Activated CD4-positive, alpha-beta T cell treated with anti-CD3 and anti-CD28 coated beads for 36 hours (primary cell): ENCODE data around the gene MGLL. TPM values are rescaled to one million over a fixed set of nuclear protein-coding genes. Genes with fewer than 3 reads are reported as not detected.

Experiments
- ATAC-seq: fragments of 200-7000 bp; cut with Tn5 transposase; one replicate; pipeline ENCODE4 v1.10.0; 2021; ENCODE audit warnings: mild to moderate bottlenecking, moderate library complexity
- CTCF ChIA-PET: fragments of 350-600 bp; sonication (Branson Sonifier 250); formaldehyde crosslinking; loops from one replicate; lab custom pipeline; 2021; ENCODE audit warnings: antibody characterized with exemption; lab: Charles Lee
- POLR2A ChIA-PET: fragments of 350-600 bp; sonication (Branson Sonifier 250); formaldehyde crosslinking; loops from one replicate; lab custom pipeline; 2021; ENCODE audit warnings: antibody characterized with exemption, inconsistent platforms; lab: Charles Lee
- DNase-seq: peaks from one replicate; pipeline ENCODE4 v3.0.0-alpha.2; 2020
- H3K27ac Mint-ChIP-seq: one replicate; pipeline ENCODE4 v1.8.0; 2021; ENCODE audit warnings: mixed read lengths
- H3K27me3 Mint-ChIP-seq: one replicate; pipeline ENCODE4 v1.8.0; 2021; ENCODE audit warnings: mixed read lengths
- H3K36me3 Mint-ChIP-seq: one replicate; pipeline ENCODE4 v1.8.0; 2021; ENCODE audit warnings: low read depth, mixed read lengths
- H3K4me1 Mint-ChIP-seq: one replicate; pipeline ENCODE4 v1.8.0; 2021; ENCODE audit warnings: mixed read lengths
- H3K4me3 Mint-ChIP-seq: one replicate; pipeline ENCODE4 v1.8.0; 2021; ENCODE audit warnings: mild to moderate bottlenecking, moderate library complexity, mixed read lengths
- H3K9me3 Mint-ChIP-seq: one replicate; pipeline ENCODE4 v1.8.0; 2021; ENCODE audit warnings: low read depth, mixed read lengths
- intact Hi-C, 2 experiments: fragments of 100-400 bp; cut with DNase I in 1 of 2; cut with micrococcal nuclease in 1 of 2; formaldehyde crosslinking; loops; one replicate each; pipeline versions ENCODE4 v1.14.2 to v1.15.1; 2022 to 2024; cut with DNase I, micrococcal nuclease
- total RNA-seq, 2 experiments: library from RNA; stranded (reverse); gene quantifications; one replicate each; pipeline ENCODE4 v1.2.3, GENCODE V29; 2021

Gene MGLL
- total RNA-seq, 2 experiments from 2014 or later = 0.49 to 0.50 TPM

DNA sequence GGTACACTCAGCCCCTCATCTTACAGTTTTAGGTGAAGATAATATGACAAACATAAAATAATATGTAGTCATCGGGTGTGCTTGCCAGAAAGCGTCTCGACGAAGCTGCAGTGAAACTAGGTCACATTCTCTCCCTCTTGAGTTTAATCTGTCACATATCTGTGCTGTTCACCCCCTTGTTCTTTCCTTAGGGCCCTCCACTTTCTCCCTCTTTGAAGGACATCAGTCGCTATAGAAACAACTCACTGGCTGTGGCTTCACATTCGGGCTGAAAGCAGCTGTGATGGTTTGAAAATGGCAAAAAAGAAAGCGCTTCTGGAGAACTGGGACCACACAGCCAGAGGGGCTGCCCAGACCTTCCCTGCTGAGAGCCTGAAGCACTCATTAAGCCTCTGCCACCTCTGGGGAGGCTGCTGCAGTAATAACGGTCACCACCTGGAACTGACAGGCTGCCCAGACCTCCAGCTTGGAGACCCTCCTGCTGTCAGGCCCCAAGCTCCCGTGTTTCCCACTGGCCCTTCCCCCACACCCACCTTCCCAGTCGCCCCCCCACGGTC lies 99.2 kb downstream of the MGLL start:
- DNase-seq = no peak
- Mint-ChIP-seq H3K27ac (no peak overlapping the region), H3K9me3 (no peaks in the 10 kb centered on the region), H3K4me3 (no peak overlapping the region), H3K4me1 (no peaks in the 10 kb centered on the region), H3K27me3 (peaks cover 2% of the 10 kb centered on the region), H3K36me3 (no peaks in the 10 kb centered on the region)
- ChIA-PET POLR2A (no interaction called here), CTCF (no interaction called here)
- no peak for ATAC-seq
- intact Hi-C loops = no loop called here

DNA sequence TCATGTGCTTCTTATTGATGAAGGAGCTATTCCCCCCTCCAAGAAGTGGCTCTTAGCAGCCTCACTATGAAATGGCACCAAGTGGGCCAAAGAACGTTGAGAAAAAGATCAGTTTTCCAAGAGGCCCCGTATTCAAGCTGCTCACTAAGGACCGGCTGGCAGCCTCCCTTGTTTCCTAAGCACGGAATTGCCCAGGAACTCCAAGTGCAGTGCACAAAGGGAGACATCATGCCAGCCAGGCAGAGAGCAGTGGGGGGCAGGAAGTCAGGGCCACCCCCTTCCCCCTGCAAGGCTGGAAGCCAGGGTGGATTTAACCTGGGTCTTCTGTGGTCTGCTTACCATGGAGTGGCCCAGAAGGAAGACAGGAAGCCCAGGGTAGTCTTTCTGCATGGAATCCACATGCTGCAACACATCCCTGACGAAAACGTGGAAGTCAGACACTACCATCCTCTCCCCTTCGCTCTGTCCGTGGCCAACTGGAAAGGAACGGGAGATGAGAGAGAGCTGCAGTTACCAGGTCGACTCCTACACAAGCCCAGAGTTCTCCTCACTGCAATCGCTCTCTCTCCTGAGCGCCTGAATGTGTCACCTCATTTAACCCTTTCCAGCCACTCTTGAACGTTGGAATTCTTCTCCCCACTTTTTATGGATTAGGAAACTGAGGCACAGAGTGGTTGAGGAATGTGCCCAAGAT lies 100.1 kb downstream of the MGLL start:
- Mint-ChIP-seq H3K27me3 (peaks cover 2% of the 10 kb centered on the region), H3K27ac (no peak overlapping the region), H3K4me3 (no peak overlapping the region), H3K4me1 (no peaks in the 10 kb centered on the region), H3K36me3 (no peaks in the 10 kb centered on the region), H3K9me3 (no peaks in the 10 kb centered on the region)
- intact Hi-C loops = no loop called here
- ChIA-PET CTCF (interaction anchor here (1.1 kb wide), 1 partner anchor 10 kb away, joined by 3 read pairs; no protein-coding TSS in a partner anchor), POLR2A (no interaction called here)
- DNase-seq = no peak
- no peak for ATAC-seq

DNA sequence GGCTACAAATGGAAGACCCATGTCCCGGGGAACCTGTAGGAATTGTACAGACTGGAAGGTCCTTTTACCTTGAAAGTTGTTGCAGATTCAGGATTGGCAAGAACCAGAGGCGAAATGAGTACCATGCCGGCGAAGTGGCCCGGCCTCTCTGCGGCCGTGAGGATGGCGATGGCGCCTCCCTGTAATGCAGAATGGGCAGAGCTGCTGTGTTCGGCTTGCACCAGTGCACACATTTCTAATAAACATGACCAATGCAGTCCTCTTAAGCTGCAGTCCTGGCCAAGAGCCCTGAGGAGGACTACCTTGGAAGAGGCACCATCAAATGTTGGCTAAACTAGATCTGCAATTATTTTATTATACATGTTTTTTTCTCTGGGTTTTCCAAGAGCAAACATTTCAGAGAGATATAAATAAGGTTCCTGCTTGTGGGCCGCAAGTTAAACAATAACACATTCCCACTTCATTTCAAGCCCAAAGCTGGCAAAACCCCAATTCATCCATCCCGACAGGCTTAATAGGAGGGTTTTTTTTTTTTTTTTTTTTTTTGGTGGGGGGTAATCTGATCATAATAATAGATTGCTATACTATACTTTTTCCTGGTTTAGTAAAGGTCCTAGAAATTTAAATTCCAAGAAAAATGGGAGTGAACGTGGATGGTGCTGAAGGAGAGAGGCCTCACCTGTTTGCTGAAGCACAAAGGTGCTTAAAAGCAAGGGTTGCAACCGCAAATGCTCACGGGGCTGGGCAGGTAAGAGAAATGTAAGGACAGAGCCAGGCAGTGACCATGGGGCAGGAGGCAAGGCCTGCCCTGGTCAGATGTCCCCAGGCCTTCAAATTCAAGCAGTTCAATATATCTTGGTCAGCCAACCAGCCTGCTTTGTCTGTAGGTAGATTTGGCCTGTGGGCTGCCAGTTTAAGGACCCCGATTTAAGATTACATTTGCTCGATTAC lies 101.1 kb downstream of the MGLL start:
- ATAC-seq = no peak
- CTCF ChIA-PET = interaction anchor here (1.1 kb wide), 1 partner anchor 9 kb away, joined by 3 read pairs; no protein-coding TSS in a partner anchor
- Mint-ChIP-seq H3K27me3 (peaks cover 2% of the 10 kb centered on the region), H3K36me3 (no peaks in the 10 kb centered on the region), H3K9me3 (no peaks in the 10 kb centered on the region), H3K4me1 (no peaks in the 10 kb centered on the region), H3K27ac (no peak overlapping the region), H3K4me3 (no peak overlapping the region)
- POLR2A ChIA-PET = no interaction called here
- DNase-seq = no peak
- intact Hi-C loops = no loop called here

DNA sequence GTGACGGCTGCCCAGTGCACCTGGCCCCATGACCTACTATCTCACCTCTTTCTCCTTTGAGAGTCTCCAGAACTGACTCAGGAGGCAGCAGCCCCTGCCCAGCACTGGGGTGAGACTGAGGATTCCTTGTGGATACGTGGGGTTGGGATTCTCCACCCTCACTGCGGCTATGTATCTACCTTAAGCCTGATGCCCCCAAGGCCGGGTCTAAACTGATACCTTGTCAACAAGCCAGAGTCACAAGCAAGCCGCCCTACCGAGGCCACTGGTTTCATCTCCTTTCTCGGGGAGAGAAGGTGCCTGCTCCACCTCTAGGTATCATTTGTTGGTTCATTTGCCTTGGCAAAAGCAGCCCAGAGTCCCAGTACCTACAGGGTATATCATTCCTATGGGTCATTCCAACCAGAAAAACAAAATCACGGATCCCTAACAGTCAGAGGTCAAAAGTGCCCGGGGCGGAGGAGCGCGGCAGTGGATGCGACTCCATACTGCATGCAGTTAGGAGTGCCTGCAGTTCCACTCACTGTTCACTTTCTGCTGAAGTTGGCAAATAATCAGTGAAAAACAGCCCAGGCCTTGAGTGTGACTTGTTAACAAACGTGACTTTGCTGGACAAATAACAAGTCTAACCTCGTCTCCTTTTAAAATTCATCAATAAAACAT lies 102.0 kb downstream of the MGLL start:
- no peaks in the 10 kb centered on the region for H3K4me1 Mint-ChIP-seq
- no peak for DNase-seq

DNA sequence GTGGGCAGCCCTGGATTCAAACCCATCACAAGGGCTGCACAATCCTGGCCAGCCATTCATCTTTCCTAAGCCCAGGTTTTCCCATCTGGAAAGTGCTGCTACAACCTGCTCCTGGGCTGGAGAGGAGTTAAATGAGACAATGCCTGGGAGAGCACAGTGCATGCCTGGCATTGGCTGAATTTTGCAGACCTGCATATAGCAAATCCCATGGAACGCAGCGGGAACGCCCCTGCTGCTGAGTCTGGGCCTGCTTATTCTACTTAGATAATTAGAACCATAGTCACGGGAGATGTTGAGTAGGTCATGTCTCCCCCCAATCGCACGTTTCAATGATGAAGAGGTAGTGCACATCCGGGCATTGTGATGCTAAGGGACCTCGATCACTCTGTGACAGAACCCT lies 102.9 kb downstream of the MGLL start:
- Mint-ChIP-seq H3K4me3 (no peak overlapping the region), H3K9me3 (no peaks in the 10 kb centered on the region), H3K27me3 (no peaks in the 10 kb centered on the region), H3K4me1 (no peaks in the 10 kb centered on the region), H3K27ac (no peak overlapping the region), H3K36me3 (no peaks in the 10 kb centered on the region)
- ChIA-PET CTCF (no interaction called here), POLR2A (no interaction called here)
- intact Hi-C loops = no loop called here
- ATAC-seq = no peak
- no peak for DNase-seq

More for the DNA sequence above, 102.0 kb downstream of the MGLL start:
- no peak overlapping the region for H3K4me3 Mint-ChIP-seq
- H3K9me3 Mint-ChIP-seq = no peaks in the 10 kb centered on the region
- no peak for ATAC-seq
- intact Hi-C loops = no loop called here
- H3K27ac Mint-ChIP-seq = no peak overlapping the region
- H3K36me3 Mint-ChIP-seq = no peaks in the 10 kb centered on the region
- ChIA-PET POLR2A (no interaction called here), CTCF (no interaction called here)
- peaks cover 2% of the 10 kb centered on the region for H3K27me3 Mint-ChIP-seq

DNA sequence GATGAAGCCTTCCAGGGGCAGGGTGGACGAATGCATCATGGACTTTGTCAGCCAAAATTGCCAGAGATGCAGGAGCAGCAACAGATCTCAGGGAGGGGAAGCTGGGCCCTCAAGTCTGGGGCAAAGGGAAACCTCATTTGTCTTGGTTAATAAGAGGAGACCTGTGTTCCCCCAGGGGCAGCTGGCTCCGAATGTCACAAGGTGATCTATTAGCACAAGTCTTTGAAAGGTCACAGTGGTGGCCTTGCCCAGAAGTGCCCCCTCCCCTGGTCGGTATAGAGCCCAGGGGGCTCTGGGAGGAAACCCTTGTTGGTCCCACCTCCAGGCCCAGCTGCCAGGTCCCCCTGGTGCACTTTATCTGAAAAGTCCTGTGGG lies 103.4 kb downstream of the MGLL start:
- ATAC-seq (no peak), DNase-seq (no peak)
- H3K9me3 Mint-ChIP-seq = no peaks in the 10 kb centered on the region
- no peaks in the 10 kb centered on the region for H3K27me3 Mint-ChIP-seq
- H3K36me3 Mint-ChIP-seq = no peaks in the 10 kb centered on the region
- no peaks in the 10 kb centered on the region for H3K4me1 Mint-ChIP-seq
- ChIA-PET POLR2A (no interaction called here), CTCF (no interaction called here)
- intact Hi-C loops = no loop called here
- H3K27ac Mint-ChIP-seq = no peak overlapping the region
- no peak overlapping the region for H3K4me3 Mint-ChIP-seq

DNA sequence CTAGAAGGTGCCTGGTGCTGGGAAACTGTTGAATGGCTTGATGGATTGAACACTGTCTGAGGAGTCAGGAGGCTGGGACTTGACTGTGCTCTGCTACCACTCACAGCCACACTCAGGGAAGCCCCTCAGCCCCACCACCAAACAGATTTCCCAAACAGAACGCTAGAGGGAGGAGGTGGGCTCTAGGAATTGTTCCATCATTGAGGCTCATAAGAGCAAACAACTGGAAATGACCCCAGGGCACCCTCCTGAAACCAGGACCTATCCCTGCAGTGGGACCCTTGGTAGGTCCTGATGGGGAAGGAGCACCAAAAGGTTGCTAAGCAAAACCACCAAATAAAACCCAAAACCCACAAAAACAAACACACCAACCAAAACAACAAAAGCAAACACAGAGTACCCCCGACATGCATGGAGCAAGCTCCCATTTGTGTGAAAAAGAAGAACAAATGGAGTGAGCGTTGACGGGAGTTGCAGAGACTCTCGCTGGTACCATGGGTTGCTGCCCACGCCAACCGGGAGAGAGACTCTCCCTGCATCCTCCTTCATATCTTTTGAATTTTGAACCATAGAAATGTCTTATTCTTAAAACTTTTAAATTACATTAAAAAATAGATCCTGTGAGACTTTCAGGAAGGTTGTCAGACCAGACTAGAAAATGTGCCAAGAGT lies 103.9 kb downstream of the MGLL start:
- Mint-ChIP-seq H3K36me3 (no peaks in the 10 kb centered on the region), H3K27ac (no peak overlapping the region), H3K9me3 (no peaks in the 10 kb centered on the region), H3K4me3 (no peak overlapping the region), H3K4me1 (no peaks in the 10 kb centered on the region), H3K27me3 (no peaks in the 10 kb centered on the region)
- POLR2A ChIA-PET = no interaction called here
- intact Hi-C loops = no loop called here
- ATAC-seq (no peak), DNase-seq (no peak)
- CTCF ChIA-PET = no interaction called here

DNA sequence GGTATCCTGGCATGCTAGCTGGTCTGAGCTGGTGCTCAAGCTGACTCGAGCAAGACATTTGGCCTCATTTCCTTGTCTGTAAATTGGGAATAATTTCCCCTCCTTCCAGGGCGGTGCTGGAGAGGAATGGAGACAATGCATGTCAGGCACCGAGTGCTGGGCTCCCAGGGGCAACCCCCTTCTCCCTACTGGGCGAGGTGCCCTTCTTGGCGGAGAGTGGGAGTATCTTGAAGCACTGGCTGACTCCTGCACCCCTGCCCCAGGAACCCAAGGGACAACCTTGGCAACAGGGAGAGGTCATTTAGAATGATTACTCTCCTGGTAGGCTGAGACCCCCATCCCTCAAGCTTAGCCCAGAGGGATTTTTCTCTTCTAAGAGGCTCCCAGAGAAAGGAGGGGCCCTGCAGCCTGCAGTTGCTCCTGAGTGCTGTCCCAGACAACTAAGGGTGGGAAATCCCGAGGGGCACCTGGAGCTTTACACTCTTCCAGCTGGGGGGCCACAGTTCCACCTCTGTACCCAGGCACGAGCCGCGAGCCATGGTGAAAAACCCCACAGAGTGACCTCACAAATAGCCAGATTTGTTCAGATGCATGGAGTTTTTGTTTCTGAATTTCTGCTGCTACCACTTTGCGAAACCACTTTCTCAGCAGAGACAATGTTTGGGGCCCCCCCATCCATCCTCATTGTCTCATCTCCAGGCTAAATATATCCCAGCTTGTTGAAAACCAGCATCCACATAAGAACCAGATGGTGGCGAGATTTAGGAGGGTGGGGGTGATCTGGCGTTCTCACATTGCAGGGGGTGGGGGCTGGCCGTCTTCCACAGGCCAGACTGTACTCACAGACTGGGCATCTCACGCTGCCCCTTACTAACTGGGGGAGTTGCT lies 104.7 kb downstream of the MGLL start:
- Mint-ChIP-seq H3K4me1 (no peaks in the 10 kb centered on the region), H3K36me3 (no peaks in the 10 kb centered on the region), H3K9me3 (no peaks in the 10 kb centered on the region), H3K27ac (no peak overlapping the region), H3K4me3 (no peak overlapping the region), H3K27me3 (no peaks in the 10 kb centered on the region)
- intact Hi-C loops = no loop called here
- CTCF ChIA-PET = interaction anchor here (0.7 kb wide), 1 partner anchor 233 kb away, joined by 3 read pairs; no protein-coding TSS in a partner anchor
- ATAC-seq (no peak), DNase-seq (no peak)
- POLR2A ChIA-PET = no interaction called here

DNA sequence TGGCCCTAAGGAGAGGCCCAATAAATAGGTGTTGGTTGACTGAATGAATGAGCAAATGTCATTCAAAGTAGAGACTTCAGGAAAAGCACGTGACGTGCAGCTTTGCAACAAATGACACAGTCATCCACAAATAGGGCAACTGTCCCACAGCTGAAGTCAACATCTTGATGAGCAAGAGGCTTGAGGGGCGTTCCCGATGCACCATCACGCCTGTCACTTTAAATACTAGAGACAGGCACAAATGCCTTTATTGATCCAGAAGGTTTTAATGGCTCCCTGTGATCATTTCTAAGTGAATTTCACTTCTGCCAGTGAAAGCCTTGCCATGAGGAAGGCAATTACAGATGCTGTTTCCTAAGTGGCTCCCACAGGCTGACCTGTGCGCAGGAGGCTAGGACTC lies 105.9 kb downstream of the MGLL start:
- no peak overlapping the region for H3K27ac Mint-ChIP-seq
- no peak for DNase-seq
- no peaks in the 10 kb centered on the region for H3K27me3 Mint-ChIP-seq
- no peak overlapping the region for H3K4me3 Mint-ChIP-seq
- POLR2A ChIA-PET = no interaction called here
- intact Hi-C loops = no loop called here
- H3K36me3 Mint-ChIP-seq = no peaks in the 10 kb centered on the region
- ATAC-seq = no peak
- CTCF ChIA-PET = interaction anchor here (0.7 kb wide), 1 partner anchor 9 kb away, joined by 3 read pairs; no protein-coding TSS in a partner anchor
- no peaks in the 10 kb centered on the region for H3K4me1 Mint-ChIP-seq
- no peaks in the 10 kb centered on the region for H3K9me3 Mint-ChIP-seq

DNA sequence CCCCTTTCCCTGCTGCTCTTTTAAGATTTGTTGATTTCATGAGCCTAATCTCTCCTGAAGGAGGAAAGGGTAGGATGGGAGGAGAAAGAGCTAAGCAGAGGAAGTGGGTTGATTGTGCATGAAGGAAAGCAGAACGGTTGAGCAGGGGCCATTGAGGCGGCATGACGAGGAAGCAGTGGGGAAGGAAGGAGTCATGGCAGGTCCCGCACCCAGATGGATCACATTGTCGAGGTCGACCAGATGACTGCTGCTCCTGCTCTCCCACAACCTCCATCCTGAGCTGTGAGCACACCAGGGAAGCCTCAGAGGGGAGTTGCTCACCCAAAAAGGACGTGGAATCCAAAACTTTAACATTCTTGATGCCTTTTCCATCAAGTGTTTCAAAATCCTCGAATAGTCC lies 106.8 kb downstream of the MGLL start:
- no peaks in the 10 kb centered on the region for H3K27me3 Mint-ChIP-seq
- no peak overlapping the region for H3K27ac Mint-ChIP-seq
- H3K9me3 Mint-ChIP-seq = no peaks in the 10 kb centered on the region
- intact Hi-C loops = no loop called here
- no peaks in the 10 kb centered on the region for H3K36me3 Mint-ChIP-seq
- no peaks in the 10 kb centered on the region for H3K4me1 Mint-ChIP-seq
- CTCF ChIA-PET = interaction anchor here (0.7 kb wide), 1 partner anchor 10 kb away, joined by 3 read pairs; no protein-coding TSS in a partner anchor
- POLR2A ChIA-PET = no interaction called here
- DNase-seq (no peak), ATAC-seq (no peak)
- no peak overlapping the region for H3K4me3 Mint-ChIP-seq
